ENCODE data around the gene ZNF689. TPM values are rescaled to one million over a fixed set of nuclear protein-coding genes. Genes with fewer than 3 reads are reported as not detected.
"Not testable (repeated sequence)": the region's sequence is repeated elsewhere in the genome, so short reads cannot be mapped to it uniquely, and the experiment has no call there.

Gene ZNF689
- total RNA-seq, 2 donors from 2014 or later, result 5.9 to 12.1 TPM

DNA sequence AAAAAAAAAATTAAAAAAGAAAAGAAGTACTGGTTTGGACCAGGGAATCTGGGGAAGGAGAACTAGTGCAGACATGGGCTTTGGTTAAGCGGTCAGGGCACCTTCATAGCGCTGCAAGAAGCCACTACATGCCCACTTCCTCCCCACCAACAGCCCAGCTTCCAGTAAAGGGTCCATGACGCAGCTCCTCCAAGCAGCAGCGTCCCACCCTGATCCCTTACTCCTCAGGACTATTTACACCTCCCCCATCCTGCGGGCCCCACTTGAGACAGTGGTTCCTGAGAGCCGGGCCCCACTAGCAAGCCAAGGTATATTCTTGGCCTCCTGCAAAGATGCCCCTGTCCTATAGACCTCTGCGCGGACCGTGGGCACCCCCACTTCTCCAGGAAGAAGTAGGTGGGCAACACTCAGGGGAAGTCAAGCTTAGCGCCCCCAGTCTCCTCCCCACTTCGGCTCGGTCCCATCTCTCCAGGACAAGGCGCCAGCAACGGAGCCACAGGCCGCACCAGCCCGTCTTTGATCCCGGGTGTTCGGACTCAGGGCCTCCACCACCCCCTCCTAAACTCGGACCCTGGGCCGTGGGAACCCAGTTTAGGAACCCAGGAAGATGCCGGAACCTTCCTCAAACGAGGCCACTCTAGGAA lies 39.7 kb upstream of the ZNF689 start:
- H3K36me3 Mint-ChIP-seq (ENCODE audit: low read depth), result peaks cover 40% of the 10 kb centered on the region
- H3K27ac Mint-ChIP-seq, result peak overlapping the region; percentile 96
- no peak for ATAC-seq (replicated peaks)

GRCh38 chr16:30647274-30647571 lies 37.0 kb upstream of the ZNF689 start:
- Mint-ChIP-seq H3K27me3 (no peaks in the 10 kb centered on the region), H3K4me1 (peaks cover 3% of the 10 kb centered on the region), H3K9me3 (no peaks in the 10 kb centered on the region), H3K4me3 (no peak overlapping the region), H3K36me3 (ENCODE audit: low read depth) (peaks cover 18% of the 10 kb centered on the region), H3K27ac (no peak overlapping the region)
- ATAC-seq (replicated peaks), result no peak

More for the DNA sequence above, 39.7 kb upstream of the ZNF689 start:
- Mint-ChIP-seq H3K27me3 (no peaks in the 10 kb centered on the region), H3K4me3 (peak overlapping the region; percentile 98), H3K4me1 (peaks cover 6% of the 10 kb centered on the region), H3K9me3 (no peaks in the 10 kb centered on the region)

- Mint-ChIP-seq H3K4me3 (no peak overlapping the region), H3K36me3 (ENCODE audit: low read depth) (peaks cover 5% of the 10 kb centered on the region), H3K4me1 (no peaks in the 10 kb centered on the region), H3K27ac (no peak overlapping the region), H3K9me3 (no peaks in the 10 kb centered on the region), H3K27me3 (no peaks in the 10 kb centered on the region)
- ATAC-seq (replicated peaks), result no peak
These were observed 35.5 kb upstream of the ZNF689 start for GRCh38 chr16:30645727-30646126.

- no peaks in the 10 kb centered on the region for H3K4me1 Mint-ChIP-seq
These were observed 34.2 kb upstream of the ZNF689 start for GRCh38 chr16:30644334-30644830.

GRCh38 chr16:30641378-30641982 lies 31.3 kb upstream of the ZNF689 start:
- Mint-ChIP-seq H3K4me3 (no peak overlapping the region), H3K27ac (no peak overlapping the region), H3K27me3 (no peaks in the 10 kb centered on the region), H3K9me3 (no peaks in the 10 kb centered on the region), H3K4me1 (no peaks in the 10 kb centered on the region), H3K36me3 (ENCODE audit: low read depth) (no peaks in the 10 kb centered on the region)
- ATAC-seq (replicated peaks), result no peak

More at GRCh38 chr16:30644334-30644830, 34.2 kb upstream of the ZNF689 start:
- no peak overlapping the region for H3K27ac Mint-ChIP-seq
- H3K4me3 Mint-ChIP-seq, result no peak overlapping the region
- no peaks in the 10 kb centered on the region for H3K27me3 Mint-ChIP-seq
- H3K9me3 Mint-ChIP-seq, result no peaks in the 10 kb centered on the region
- no peak for ATAC-seq (replicated peaks)
- H3K36me3 Mint-ChIP-seq (ENCODE audit: low read depth), result no peaks in the 10 kb centered on the region

DNA sequence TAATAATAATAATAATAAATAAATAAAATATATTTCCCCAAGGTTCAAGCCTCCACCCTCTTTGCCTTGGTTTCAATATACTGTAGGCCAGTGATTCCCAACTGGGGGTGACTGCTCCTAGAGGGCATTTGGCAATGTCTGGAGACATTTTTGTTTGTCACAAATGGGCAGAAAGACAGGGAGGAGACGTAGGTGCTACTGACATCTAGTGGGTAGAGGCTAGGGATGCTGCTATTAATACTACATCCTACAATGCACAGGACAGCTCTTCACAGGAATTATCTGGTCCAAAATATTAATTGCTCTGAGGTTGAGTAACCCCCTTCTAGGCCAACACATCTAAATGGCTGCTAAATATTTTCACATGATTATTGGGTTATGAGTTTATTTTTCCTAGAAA lies 27.8 kb upstream of the ZNF689 start:
- H3K27ac Mint-ChIP-seq, result no peak overlapping the region
- H3K27me3 Mint-ChIP-seq, result no peaks in the 10 kb centered on the region
- no peaks in the 10 kb centered on the region for H3K9me3 Mint-ChIP-seq
- H3K4me1 Mint-ChIP-seq, result no peaks in the 10 kb centered on the region
- ATAC-seq (replicated peaks), result no peak
- no peak overlapping the region for H3K4me3 Mint-ChIP-seq
- H3K36me3 Mint-ChIP-seq (ENCODE audit: low read depth), result peaks cover 8% of the 10 kb centered on the region

- not testable (repeated sequence) for H3K36me3 Mint-ChIP-seq (ENCODE audit: low read depth); H3K27ac Mint-ChIP-seq; H3K27me3 Mint-ChIP-seq; H3K4me3 Mint-ChIP-seq; H3K9me3 Mint-ChIP-seq; ATAC-seq (replicated peaks); H3K4me1 Mint-ChIP-seq
These were observed 26.9 kb upstream of the ZNF689 start for GRCh38 chr16:30637139-30637538.

DNA sequence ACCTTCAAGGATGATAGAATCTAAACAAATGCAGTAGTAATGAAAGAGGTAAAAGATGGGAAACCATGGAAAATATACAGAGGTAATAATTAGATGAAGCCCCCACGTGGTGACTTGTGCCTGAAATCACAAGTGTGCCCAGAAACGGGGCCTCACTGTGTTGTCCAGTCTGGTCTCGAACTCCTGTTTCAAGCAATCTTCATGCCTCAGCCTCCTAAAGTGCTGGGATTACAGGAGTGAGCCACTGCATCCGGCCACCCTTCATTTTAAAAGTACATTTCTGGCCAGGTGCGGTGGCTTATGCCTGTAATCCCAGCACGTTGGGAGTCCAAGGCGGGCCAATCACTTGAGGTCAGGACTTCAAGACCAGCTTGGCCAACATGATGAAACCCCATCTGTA lies 26.4 kb upstream of the ZNF689 start:
- H3K4me3 Mint-ChIP-seq, result no peak overlapping the region
- no peaks in the 10 kb centered on the region for H3K9me3 Mint-ChIP-seq
- ATAC-seq (replicated peaks), result no peak
- H3K36me3 Mint-ChIP-seq (ENCODE audit: low read depth), result peaks cover 8% of the 10 kb centered on the region
- no peaks in the 10 kb centered on the region for H3K27me3 Mint-ChIP-seq
- H3K27ac Mint-ChIP-seq, result no peak overlapping the region
- H3K4me1 Mint-ChIP-seq, result no peaks in the 10 kb centered on the region

GRCh38 chr16:30633526-30633925 lies 23.3 kb upstream of the ZNF689 start:
- Mint-ChIP-seq H3K27ac (peak overlapping the region; percentile 95), H3K4me3 (peak overlapping the region; percentile 85), H3K27me3 (no peaks in the 10 kb centered on the region), H3K9me3 (no peaks in the 10 kb centered on the region), H3K36me3 (ENCODE audit: low read depth) (peaks cover 8% of the 10 kb centered on the region), H3K4me1 (peaks cover 5% of the 10 kb centered on the region)
- no peak for ATAC-seq (replicated peaks)

DNA sequence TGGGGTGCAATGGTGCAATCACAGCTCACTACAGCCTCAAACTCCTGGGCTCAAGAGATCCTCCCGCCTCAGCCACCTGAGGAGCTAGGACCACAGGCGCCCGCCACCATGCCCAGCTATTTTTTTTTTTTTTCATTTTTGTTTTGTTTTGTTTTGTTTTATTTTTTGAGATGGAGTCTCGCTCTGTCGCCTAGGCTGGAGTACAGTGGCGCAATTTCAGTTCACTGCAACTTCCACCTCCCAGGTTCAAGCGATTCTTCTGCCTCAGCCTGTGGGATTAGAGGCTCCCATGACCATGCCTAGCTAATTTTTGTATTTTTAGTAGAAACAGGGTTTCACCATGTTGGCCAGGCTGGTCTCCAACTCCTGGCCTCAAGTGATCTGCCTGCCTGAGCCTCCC lies 22.3 kb upstream of the ZNF689 start:
- H3K36me3 Mint-ChIP-seq (ENCODE audit: low read depth); H3K9me3 Mint-ChIP-seq; ATAC-seq (replicated peaks); H3K27ac Mint-ChIP-seq; H3K4me1 Mint-ChIP-seq; H3K4me3 Mint-ChIP-seq; H3K27me3 Mint-ChIP-seq: not testable (repeated sequence)

DNA sequence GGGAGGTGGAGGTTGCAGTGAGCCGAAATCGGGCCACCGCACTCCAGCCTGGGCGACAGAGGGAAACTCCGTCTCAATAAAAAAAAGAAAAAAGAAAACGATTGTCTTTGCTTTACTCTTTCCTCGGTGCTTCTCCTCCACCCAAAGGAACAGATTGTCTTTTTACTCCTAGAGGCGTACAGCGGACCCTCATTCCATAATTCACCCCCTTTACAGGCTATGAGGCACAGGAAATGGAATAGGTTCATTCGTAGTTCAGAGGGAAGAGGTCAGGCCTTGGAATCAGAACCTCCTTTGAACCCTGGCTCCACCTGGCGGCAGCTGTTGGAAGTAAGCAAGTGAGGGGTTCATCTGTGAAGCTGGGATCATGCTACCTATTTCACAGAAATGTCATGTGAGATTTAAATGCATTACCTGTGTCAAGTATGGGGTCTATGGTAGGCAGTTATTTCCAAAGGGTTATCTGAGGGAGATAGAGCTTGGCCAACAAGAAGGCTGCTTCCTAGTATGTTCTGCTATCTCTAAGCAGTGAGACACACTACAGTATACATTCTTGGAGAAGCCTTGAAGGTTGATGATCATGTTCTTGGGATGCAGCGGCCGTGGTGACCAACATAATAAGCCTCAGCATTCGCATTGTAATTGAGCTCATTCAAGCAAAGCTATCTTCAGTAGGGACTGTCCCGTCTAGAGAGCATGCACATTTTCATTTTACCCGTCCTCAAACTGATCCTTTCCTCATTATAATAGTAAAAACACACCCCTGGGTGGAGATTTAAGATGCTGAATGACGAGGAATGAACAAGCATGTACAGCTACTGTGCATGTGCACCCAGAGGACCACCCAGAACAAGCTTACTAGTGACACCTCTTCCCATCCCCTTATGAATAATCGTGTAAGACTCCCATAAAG lies 18.7 kb upstream of the ZNF689 start:
- peaks cover 1% of the 10 kb centered on the region for H3K36me3 Mint-ChIP-seq (ENCODE audit: low read depth)
- H3K4me1 Mint-ChIP-seq, result peaks cover 5% of the 10 kb centered on the region
- peak overlapping the region; percentile 69 for H3K27ac Mint-ChIP-seq
- no peaks in the 10 kb centered on the region for H3K27me3 Mint-ChIP-seq
- H3K9me3 Mint-ChIP-seq, result no peaks in the 10 kb centered on the region
- H3K4me3 Mint-ChIP-seq, result peak overlapping the region; percentile 74
- ATAC-seq (replicated peaks), result peak; percentile 97

- Mint-ChIP-seq H3K4me1 (peaks cover 5% of the 10 kb centered on the region), H3K4me3 (no peak overlapping the region), H3K9me3 (no peaks in the 10 kb centered on the region), H3K27me3 (peaks cover 3% of the 10 kb centered on the region), H3K36me3 (ENCODE audit: low read depth) (no peaks in the 10 kb centered on the region), H3K27ac (no peak overlapping the region)
- ATAC-seq (replicated peaks), result no peak
These were observed 16.0 kb upstream of the ZNF689 start for GRCh38 chr16:30626236-30626635.

DNA sequence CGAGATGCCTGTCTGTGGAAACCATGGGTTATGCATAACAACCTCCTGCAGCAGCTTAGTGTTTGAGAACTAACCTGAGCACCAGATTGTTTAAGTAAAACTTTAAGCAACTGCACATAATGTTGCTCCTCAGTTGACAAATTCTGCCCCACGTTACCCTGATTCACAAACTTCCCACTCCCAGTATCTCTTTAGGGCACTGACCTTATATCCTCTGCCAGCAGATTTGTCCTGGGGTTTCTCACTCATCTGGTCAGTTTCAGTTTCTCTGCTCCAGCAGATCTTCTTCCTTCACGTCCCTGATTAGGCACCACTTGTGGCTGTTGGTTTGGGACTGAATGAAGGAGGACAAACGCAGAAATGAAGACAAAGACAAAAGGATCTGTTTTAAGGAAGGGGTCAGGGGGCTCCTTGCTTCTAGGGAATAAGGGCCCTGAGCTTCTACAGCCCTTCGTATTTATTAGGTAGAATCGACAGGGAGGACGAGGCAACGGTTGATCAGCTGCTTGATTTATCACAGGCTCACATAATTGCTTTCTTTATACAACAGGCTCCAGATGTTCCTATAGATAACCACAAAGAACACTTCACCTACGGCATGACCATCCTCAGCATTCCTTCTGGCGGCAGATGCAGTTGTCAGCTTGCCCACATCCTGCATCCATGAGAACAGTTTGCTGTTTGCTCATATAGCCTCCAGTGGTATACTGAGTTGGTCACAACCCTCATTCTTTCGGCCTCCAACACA lies 13.5 kb upstream of the ZNF689 start:
- no peak for ATAC-seq (replicated peaks)

DNA sequence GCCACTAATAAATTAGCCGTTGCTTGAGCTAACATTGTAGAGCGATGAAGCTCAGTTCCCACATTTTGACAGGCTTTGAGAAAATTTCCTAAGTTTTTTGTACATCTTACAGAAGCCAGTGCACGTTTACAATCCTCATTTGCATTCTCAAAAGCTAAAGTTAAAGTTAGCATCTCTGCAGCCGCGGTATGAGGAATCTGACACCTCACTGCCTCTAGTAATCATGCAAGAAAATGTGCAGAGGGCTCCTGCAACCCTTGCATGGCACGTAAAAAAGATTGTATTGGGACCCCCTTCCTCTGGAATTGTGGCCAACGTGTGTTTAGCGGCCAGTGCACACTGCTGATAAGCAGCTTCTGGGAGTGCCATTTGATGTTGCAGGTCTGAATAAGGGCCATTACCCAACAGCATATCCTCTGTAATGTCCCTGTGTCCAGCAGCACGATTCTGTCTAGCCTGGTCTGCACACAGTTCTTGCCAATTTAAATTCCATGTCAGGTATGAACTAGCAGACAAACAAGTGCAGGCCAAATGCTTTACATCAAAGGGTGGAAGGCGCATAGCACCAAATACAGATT lies 12.4 kb upstream of the ZNF689 start:
- Mint-ChIP-seq H3K4me1 (no peaks in the 10 kb centered on the region), H3K27me3 (peaks cover 3% of the 10 kb centered on the region), H3K27ac (no peak overlapping the region), H3K4me3 (no peak overlapping the region), H3K9me3 (no peaks in the 10 kb centered on the region), H3K36me3 (ENCODE audit: low read depth) (no peaks in the 10 kb centered on the region)
- no peak for ATAC-seq (replicated peaks)

More for the DNA sequence above, 13.5 kb upstream of the ZNF689 start:
- Mint-ChIP-seq H3K4me3 (no peak overlapping the region), H3K27ac (no peak overlapping the region), H3K36me3 (ENCODE audit: low read depth) (no peaks in the 10 kb centered on the region), H3K27me3 (peaks cover 3% of the 10 kb centered on the region), H3K4me1 (peaks cover 2% of the 10 kb centered on the region), H3K9me3 (no peaks in the 10 kb centered on the region)
